GM19099 (cell line): ENCODE results near the gene RPRML.

Source experiments
- POLR2A ChIP-seq: IDR thresholded peaks from 3 replicates; pipeline ENCODE4 v1.6.1; 2011; ENCODE audit warnings: low read depth; ENCODE audit not compliant: insufficient read length; ENCODE audit errors: extremely low read depth

Gene RPRML

GRCh38 chr17:46979147-46979863 is at the start of gene RPRML:
RPRML (minus strand) TSS chr17:46979253; CDS start chr17:46979007, 246 bp downstream.
- no peak for TF ChIP-seq POLR2A

GRCh38 chr17:47013341-47013740 is 34.3 kb upstream of the RPRML start:
- TF ChIP-seq POLR2A: no peak

GRCh38 chr17:47012457-47012856 is 33.4 kb upstream of the RPRML start:
- TF ChIP-seq POLR2A: no peak

GRCh38 chr17:47009759-47010594 is 30.9 kb upstream of the RPRML start:
- no peak for TF ChIP-seq POLR2A

GRCh38 chr17:47004906-47005305 is 25.9 kb upstream of the RPRML start:
- no peak for TF ChIP-seq POLR2A

GRCh38 chr17:46995841-46996571 is 17.0 kb upstream of the RPRML start:
- TF ChIP-seq POLR2A: no peak

- no peak for TF ChIP-seq POLR2A
Measured at GRCh38 chr17:46994993-46995392, 15.9 kb upstream of the RPRML start.

GRCh38 chr17:46991617-46992016 is 12.6 kb upstream of the RPRML start:
- TF ChIP-seq POLR2A: no peak

- no peak for TF ChIP-seq POLR2A
Measured at GRCh38 chr17:46989637-46990431, 10.8 kb upstream of the RPRML start.

- no peak for TF ChIP-seq POLR2A
Measured at GRCh38 chr17:46986366-46986765, 7.3 kb upstream of the RPRML start.

GRCh38 chr17:46984892-46985291 is 5.8 kb upstream of the RPRML start:
- no peak for TF ChIP-seq POLR2A

- no peak for TF ChIP-seq POLR2A
Measured at GRCh38 chr17:46984341-46984740, 5.3 kb upstream of the RPRML start.

- no peak for TF ChIP-seq POLR2A
Measured at GRCh38 chr17:46983782-46984181, 4.7 kb upstream of the RPRML start.

- TF ChIP-seq POLR2A: no peak
Measured at GRCh38 chr17:46982577-46982976, 3.5 kb upstream of the RPRML start.
